ENCODE measurements around the gene MGAT5.

MGAT5 gene

DNA sequence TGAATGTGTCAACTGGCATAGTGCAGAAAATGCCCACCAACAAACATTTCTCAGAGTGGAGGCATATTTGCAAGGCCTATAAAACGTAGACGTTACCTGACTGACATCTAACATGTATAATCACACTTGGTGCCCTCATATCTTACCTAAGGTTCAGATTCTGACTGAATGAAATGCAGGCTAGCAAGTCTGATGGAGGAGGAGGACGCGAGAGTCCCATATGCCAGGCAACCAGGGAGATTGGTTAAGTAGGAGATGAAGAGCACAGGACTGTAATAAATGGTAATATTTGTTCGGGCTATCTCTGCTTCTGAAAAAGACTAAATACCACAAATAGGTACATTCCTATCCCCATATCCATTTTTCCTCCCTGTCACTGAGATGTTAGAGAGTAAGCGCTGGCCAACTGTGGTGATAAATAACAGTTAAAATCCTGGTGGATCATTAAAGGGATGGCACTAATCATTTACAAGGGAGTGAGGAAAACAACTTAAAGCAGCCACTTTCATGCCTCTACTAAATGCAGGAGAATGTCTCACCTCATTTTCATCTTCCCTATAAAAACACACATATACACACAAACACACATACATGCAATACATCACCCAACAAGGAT, 247.7 kb downstream of the MGAT5 start:
- no peak for DNase-seq (ENCODE audit: low read depth)
- no peak overlapping the region for H3K4me3 ChIP-seq (ENCODE audit: low read depth, low read length)
- no peak for TF ChIP-seq POLR2A (IDR thresholded peaks at IDR 0.05; ENCODE audit: extremely low read depth, insufficient read length)
- TF ChIP-seq, protein P1, sequence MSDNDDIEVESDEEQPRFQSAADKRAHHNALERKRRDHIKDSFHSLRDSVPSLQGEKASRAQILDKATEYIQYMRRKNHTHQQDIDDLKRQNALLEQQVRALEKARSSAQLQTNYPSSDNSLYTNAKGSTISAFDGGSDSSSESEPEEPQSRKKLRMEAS (IDR thresholded peaks at IDR 0.05; ENCODE audit: low read depth, low read length) = no peak
- TF ChIP-seq MYC (IDR thresholded peaks at IDR 0.05; ENCODE audit: low read depth, low read length) = no peak
- TF ChIP-seq CTCF (IDR thresholded peaks at IDR 0.05; ENCODE audit: low read depth, low read length) = no peak

DNA sequence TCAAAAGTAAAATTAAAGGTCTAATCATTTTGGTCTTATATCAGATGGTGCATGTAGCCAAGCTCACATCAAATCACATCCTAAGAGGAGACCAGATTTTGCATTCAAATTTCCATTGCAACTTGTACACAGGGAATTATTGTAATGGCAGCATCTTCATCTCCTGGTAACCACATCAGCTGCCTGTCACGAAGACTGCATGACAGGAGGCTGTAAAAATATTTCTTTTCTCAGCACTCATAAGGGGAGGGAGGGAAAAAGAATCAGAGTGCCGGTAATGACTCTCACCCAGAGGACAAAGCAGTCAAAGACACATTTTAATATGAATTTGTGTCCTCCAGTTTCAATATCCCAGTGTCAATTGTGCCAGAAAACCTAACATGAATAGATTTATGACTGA, 248.2 kb downstream of the MGAT5 start:
- H3K4me3 ChIP-seq (ENCODE audit: low read depth, low read length) = no peak overlapping the region
- no peak for DNase-seq (ENCODE audit: low read depth)
- TF ChIP-seq POLR2A (IDR thresholded peaks at IDR 0.05; ENCODE audit: extremely low read depth, insufficient read length) = no peak
- TF ChIP-seq, protein P1 (IDR thresholded peaks at IDR 0.05; ENCODE audit: low read depth, low read length) = no peak
- no peak for TF ChIP-seq CTCF (IDR thresholded peaks at IDR 0.05; ENCODE audit: low read depth, low read length)
- no peak for TF ChIP-seq MYC (IDR thresholded peaks at IDR 0.05; ENCODE audit: low read depth, low read length)

Data from NB4 (cell line).